GM13977 (cell line): ENCODE data around the gene COL15A1.
"Not testable (repeated sequence)": the region's sequence is repeated elsewhere in the genome, so short reads cannot be mapped to it uniquely, and the experiment has no call there.

Source experiments
- DNase-seq: peaks from one replicate; pipeline ENCODE4 v3.0.0; 2012; ENCODE audit warnings: low spot score
- in situ Hi-C: fragments of 300-500 bp; cut with MboI; formaldehyde crosslinking; loops from one replicate; pipeline ENCODE4 v1.12.0; 2022; ENCODE audit warnings: low sequenced_read_pairs, low pct_unique_long_range_greater_than_20kb, mixed read lengths, inconsistent platforms; ENCODE audit not compliant: unreplicated experiment
- TF ChIP-seq, protein P1 (sequence below): IDR thresholded peaks from 2 replicates; pipeline ENCODE4 v1.5.1; 2012; ENCODE audit warnings: mild to moderate bottlenecking, control low read depth; ENCODE audit not compliant: insufficient read depth; ENCODE audit errors: extremely low read depth, missing control alignments

The COL15A1 gene

GRCh38 chr9:98906273-98907040, 37.2 kb upstream of the COL15A1 start:
- no peak for DNase-seq
- TF ChIP-seq, protein P1, sequence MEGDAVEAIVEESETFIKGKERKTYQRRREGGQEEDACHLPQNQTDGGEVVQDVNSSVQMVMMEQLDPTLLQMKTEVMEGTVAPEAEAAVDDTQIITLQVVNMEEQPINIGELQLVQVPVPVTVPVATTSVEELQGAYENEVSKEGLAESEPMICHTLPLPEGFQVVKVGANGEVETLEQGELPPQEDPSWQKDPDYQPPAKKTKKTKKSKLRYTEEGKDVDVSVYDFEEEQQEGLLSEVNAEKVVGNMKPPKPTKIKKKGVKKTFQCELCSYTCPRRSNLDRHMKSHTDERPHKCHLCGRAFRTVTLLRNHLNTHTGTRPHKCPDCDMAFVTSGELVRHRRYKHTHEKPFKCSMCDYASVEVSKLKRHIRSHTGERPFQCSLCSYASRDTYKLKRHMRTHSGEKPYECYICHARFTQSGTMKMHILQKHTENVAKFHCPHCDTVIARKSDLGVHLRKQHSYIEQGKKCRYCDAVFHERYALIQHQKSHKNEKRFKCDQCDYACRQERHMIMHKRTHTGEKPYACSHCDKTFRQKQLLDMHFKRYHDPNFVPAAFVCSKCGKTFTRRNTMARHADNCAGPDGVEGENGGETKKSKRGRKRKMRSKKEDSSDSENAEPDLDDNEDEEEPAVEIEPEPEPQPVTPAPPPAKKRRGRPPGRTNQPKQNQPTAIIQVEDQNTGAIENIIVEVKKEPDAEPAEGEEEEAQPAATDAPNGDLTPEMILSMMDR, result no peak
- in situ Hi-C loops, result no loop called here

DNA sequence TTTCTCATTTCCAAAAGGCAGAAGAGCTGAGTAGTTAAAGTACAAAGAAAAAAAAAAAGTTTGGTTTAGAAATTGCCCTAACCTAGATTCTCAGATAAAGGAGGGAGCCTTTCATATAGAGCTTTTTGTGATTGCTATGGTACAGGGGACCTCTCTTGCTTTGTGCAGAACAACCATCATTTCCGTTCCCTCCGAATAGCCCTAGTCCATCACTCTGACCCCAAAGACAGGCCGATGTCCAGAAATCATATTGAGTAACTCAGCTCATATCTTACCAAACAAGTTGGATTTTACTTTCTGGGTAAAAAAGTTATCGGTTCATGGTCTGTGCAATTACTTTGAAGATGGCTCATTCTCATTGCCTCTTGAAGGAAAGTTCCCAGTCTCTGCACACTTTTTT, 36.7 kb upstream of the COL15A1 start:
- TF ChIP-seq, protein P1, result no peak
- in situ Hi-C loops, result no loop called here
- DNase-seq, result no peak

GRCh38 chr9:98908897-98909634, 34.6 kb upstream of the COL15A1 start:
- TF ChIP-seq, protein P1, result no peak
- in situ Hi-C loops, result no loop called here
- no peak for DNase-seq

DNA sequence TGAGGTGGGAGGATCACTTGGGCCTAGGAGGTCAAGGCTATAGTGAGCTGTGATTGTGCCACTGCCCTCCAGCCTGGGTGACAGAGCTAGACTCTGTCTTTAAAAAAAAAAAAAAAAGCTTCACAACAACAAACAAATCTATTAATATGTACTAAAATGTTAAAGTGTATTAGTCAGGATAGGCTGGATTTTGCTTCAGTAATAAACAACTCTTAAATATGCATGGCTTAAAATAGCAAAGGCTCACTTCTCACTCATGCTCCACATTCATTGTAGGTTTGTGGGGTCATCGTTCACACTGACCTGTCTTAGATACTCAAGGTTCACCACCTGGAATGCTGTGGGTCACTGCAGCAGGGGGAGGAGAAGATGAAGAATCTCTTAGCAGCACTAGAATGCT, 33.8 kb upstream of the COL15A1 start:
- TF ChIP-seq, protein P1, result no peak
- no peak for DNase-seq
- in situ Hi-C loops, result no loop called here

DNA sequence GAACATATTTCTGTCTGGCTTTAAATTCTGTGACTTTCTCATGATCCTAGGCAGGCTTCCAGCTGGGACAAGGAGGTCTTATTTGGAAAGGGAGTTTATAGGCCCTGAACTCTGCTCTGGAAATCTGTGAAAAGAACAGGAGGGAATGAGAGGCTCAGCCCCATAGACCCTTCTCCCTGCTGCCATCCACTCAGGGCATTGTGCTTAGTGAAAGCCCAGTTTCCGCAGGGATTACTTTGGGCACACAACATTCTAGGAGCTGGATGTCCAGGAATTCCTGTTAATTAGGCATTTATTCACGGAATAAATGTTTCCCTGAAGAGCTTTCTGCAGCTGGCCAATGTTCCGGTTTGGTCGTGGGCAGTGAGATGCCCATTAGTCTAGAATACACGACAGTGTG, 32.7 kb upstream of the COL15A1 start:
- no peak for DNase-seq
- in situ Hi-C loops, result no loop called here
- TF ChIP-seq, protein P1, result no peak

DNA sequence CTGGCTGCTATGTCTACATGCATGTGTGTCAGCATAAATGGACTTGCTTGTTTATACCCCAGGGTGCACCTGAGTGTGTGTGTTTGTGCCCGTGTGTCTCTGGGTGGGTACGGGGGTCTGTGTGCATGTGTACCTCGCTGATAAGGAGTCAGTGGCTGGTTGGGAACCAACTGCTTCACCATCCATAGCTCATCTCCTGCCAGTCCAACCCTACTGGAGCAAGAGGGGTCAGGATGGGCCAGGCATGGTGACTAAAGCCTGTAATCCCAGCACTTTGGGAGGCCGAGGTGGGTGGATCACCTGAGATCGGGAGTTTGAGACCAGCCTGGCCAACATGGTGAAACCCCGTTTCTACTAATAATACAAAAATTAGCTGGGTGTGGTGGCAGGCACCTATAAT, 32.0 kb upstream of the COL15A1 start:
- in situ Hi-C loops, DNase-seq: not testable (repeated sequence)

DNA sequence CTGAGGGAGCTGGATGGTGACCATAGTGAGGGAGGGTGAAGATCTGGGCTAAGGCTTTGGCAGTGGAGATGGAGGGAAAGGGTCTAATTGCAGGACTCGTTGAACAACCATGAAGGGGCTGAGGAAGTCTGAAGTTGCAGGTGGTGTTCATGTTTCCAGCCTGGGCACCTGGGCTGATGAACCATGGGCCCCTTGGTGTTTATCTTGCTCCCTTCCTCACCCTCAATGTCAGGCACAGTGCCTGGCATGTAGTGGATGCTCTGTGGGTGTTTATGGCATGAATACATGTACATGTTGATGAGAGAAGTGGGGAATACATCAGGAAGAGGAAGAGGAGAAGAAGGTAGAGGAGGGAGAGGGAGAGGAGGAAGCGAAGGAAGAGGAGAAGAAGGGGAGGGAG, 31.3 kb upstream of the COL15A1 start:
- TF ChIP-seq, protein P1, result no peak
- in situ Hi-C loops, result no loop called here
- DNase-seq, result no peak
